GM20000 (cell line): ENCODE results near the gene INSR.

Source experiments
- DNase-seq: peaks from one replicate; pipeline ENCODE4 v3.0.0; 2012; ENCODE audit warnings: low spot score
- CTCF ChIP-seq: IDR thresholded peaks from 2 replicates; pipeline ENCODE4 v1.5.1; 2012; ENCODE audit warnings: mild to moderate bottlenecking, control low read depth; ENCODE audit errors: extremely low read depth, missing control alignments

The INSR gene

GRCh38 chr19:7196763-7197118, 97.5 kb downstream of the INSR start:
- TF ChIP-seq CTCF: no peak
- DNase-seq: no peak

GRCh38 chr19:7195046-7195445, 99.2 kb downstream of the INSR start:
- no peak for TF ChIP-seq CTCF
- DNase-seq: no peak

DNA sequence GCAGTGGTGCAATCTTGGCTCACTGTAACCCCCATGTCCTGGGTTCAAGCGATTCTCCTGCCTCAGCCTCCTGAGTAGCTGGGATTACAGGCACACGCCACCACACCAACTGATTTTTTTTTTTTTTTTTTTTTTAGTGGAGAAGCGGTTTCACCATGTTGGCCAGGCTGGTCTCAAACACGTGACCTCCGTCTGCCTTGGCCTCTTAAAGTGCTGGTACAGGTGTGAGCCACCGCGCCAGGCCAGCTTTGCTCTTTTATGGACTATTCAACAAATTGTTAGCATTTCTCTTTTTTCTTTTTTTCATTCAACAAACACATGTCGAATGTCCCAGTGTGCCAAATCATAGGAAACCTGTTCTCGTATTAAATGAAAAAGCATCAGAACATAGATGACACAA, 99.6 kb downstream of the INSR start:
- TF ChIP-seq CTCF: no peak
- no peak for DNase-seq

GRCh38 chr19:7191946-7192691, 102.1 kb downstream of the INSR start:
- TF ChIP-seq CTCF: no peak
- DNase-seq: peak; percentile 65

GRCh38 chr19:7188698-7189629, 105.2 kb downstream of the INSR start:
- no peak for TF ChIP-seq CTCF
- DNase-seq: no peak

DNA sequence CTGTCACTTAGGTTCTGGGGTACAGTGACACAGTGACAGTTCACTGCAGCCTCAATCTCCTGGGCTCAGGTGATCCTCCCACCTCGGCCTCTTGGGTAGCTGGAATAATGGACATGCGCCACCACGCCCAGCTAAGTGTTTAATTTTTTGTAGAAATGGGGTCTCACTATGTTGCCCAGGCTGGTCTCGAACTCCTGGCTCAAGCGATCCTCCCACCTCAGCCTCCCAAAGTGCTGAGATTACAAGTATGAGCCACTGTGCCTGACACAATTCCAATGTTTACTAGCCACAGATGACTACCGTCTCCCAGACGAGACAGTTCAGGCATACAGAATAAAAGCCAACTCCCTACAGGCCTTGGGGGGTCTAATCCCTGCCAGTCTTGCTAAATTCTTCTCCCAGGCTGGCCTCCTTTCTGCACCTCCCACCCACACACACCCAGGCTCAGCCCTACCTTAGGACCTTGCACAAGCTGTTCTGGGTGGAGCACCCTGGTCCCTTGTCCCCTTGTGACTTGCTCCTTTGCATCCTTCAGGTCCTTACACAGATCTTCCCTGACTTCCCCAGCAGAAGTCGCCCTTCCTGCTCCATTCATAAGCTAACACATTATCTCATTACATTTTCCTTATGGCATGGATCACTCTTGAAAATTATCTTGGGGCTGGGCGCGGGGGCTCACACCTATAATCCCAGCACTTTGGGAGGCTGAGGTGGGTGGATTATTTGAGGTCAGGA, 106.4 kb downstream of the INSR start:
- no peak for DNase-seq
- no peak for TF ChIP-seq CTCF

DNA sequence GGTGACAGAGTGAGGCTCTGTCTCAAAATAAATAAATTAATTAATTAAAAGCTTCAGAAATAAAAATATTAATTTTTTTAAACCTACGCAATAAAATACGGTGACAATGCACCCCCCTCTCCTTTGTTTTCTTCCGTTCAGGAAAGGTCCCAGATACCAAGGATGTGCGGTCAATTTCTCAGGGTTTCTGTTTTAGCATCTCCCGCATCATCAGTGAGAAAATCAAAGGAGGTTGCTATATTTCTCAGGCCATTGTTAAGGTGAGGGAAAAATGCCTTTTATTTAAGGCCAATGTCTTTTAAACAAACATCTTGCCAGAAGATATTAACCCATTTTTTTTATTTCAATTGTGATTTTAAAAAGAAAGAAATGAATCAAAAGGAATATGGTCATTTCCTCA, 111.7 kb downstream of the INSR start:
- no peak for TF ChIP-seq CTCF
- DNase-seq: no peak
